GM19438 (cell line): ENCODE data around the gene GRID2.
"Not testable (repeated sequence)": the region's sequence is repeated elsewhere in the genome, so short reads cannot be mapped to it uniquely, and the experiment has no call there.

ENCODE experiments used
- ATAC-seq: cut with Tn5 transposase; IDR thresholded peaks from one replicate; pipeline ENCODE4 v1.9.1; 2021; ENCODE audit warnings: low read depth; ENCODE audit not compliant: unreplicated experiment

Gene GRID2

GRCh38 chr4:93267747-93268146 lies 964.0 kb downstream of the GRID2 start:
- no peak for ATAC-seq

- ATAC-seq = no peak
Observed at GRCh38 chr4:93285346-93285745, 981.6 kb downstream of the GRID2 start.

GRCh38 chr4:93289241-93289640 lies 985.5 kb downstream of the GRID2 start:
- no peak for ATAC-seq

- no peak for ATAC-seq
Observed at GRCh38 chr4:93289831-93290230, 986.1 kb downstream of the GRID2 start.

- ATAC-seq = no peak
Observed at GRCh38 chr4:93299118-93299517, 995.4 kb downstream of the GRID2 start.

- not testable (repeated sequence) for ATAC-seq
Observed at GRCh38 chr4:93300780-93301555, 997.2 kb downstream of the GRID2 start.

GRCh38 chr4:93302310-93302709 lies 998.5 kb downstream of the GRID2 start:
- ATAC-seq = no peak

GRCh38 chr4:93303440-93303839 lies 999.7 kb downstream of the GRID2 start:
- no peak for ATAC-seq

GRCh38 chr4:93312299-93312698 lies 1008.5 kb downstream of the GRID2 start:
- no peak for ATAC-seq

- no peak for ATAC-seq
Observed at GRCh38 chr4:93313197-93313596, 1009.4 kb downstream of the GRID2 start.

- no peak for ATAC-seq
Observed at GRCh38 chr4:93317057-93317456, 1013.3 kb downstream of the GRID2 start.

- ATAC-seq = no peak
Observed at GRCh38 chr4:93317561-93317960, 1013.8 kb downstream of the GRID2 start.

GRCh38 chr4:93319041-93319440 lies 1015.3 kb downstream of the GRID2 start:
- ATAC-seq = no peak

GRCh38 chr4:93320356-93320755 lies 1016.6 kb downstream of the GRID2 start:
- no peak for ATAC-seq

GRCh38 chr4:93327346-93327745 lies 1023.6 kb downstream of the GRID2 start:
- no peak for ATAC-seq

- ATAC-seq = no peak
Observed at GRCh38 chr4:93334003-93334402, 1030.2 kb downstream of the GRID2 start.

GRCh38 chr4:93337196-93337595 lies 1033.4 kb downstream of the GRID2 start:
- ATAC-seq = no peak

- no peak for ATAC-seq
Observed at GRCh38 chr4:93342738-93343137, 1039.0 kb downstream of the GRID2 start.

- ATAC-seq = no peak
Observed at GRCh38 chr4:93346840-93347239, 1043.1 kb downstream of the GRID2 start.

GRCh38 chr4:93348896-93349295 lies 1045.1 kb downstream of the GRID2 start:
- ATAC-seq = no peak

GRCh38 chr4:93351846-93352245 lies 1048.1 kb downstream of the GRID2 start:
- ATAC-seq = no peak

- ATAC-seq = no peak
Observed at GRCh38 chr4:93355411-93355810, 1051.6 kb downstream of the GRID2 start.

GRCh38 chr4:93359586-93359985 lies 1055.8 kb downstream of the GRID2 start:
- no peak for ATAC-seq
